NCI-H2196 treated with DMSO at 0.1 percent for 48 hours (cell line): ENCODE results near the gene PKNOX1.
"Not testable (repeated sequence)": the region's sequence is repeated elsewhere in the genome, so short reads cannot be mapped to it uniquely, and the experiment has no call there.

Experiments used
- DNase-seq: peaks from one replicate; lab custom pipeline; 2025; ENCODE audit not compliant: unreplicated experiment; lab: John Stamatoyannopoulos, UW

Gene PKNOX1

DNA sequence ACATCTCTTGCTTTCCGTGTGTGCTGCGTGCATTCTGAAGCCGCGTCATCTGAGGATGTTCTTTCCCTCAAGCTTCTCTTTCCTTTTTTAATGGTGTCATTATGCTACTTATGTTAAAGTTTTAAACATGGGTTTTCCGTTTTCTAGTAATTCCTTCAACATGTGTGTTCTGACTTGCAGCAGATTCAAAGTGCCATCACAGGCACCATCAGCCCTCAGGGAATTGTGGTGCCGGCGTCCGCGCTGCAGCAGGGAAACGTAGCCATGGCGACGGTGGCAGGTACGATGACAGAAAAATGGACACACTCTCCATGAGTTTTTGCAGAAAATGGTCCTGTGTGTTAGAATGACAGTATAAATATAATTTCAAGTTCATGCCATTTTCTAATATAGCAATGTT lies 42.4 kb downstream of the PKNOX1 start:
- DNase-seq, result no peak

DNA sequence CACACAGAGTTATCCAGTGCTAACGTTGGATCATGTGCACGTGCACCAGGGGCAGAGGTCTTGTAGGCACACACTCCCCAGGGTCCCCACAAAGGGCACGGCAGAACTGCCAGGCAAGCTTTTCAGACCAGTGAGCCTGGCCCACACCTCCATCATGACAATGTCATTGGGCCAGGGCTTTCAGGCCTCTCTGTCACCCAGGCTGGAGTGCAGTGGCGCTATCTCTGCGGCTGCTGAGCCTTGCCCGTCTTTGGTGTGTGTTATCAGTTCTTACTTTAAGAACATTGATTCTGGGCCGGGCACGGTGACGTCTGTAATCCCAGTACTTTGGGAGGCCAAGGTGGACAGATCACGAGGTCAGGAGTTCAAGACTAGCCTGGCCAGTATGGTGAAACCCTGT lies 44.2 kb downstream of the PKNOX1 start:
- no peak for DNase-seq

DNA sequence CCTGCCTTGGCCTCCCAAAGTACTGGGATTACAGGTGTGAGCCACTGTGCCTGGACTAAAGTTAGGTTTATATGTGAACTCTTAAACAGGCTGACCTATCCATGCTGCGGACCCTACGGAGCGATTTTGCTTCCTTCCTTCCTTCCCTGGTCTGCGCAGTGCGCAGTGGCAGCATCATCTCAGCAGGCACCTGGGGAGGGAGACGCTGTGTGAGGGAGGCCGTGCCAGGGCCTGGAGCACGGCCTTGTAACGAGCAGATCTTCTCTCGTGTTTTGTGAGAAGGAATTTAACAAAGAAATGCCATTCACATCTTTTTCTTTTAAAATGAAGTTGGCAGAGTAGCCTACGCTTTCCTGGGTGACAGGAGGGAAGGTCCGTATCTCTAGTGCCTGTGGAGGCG lies 45.8 kb downstream of the PKNOX1 start:
- no peak for DNase-seq

DNA sequence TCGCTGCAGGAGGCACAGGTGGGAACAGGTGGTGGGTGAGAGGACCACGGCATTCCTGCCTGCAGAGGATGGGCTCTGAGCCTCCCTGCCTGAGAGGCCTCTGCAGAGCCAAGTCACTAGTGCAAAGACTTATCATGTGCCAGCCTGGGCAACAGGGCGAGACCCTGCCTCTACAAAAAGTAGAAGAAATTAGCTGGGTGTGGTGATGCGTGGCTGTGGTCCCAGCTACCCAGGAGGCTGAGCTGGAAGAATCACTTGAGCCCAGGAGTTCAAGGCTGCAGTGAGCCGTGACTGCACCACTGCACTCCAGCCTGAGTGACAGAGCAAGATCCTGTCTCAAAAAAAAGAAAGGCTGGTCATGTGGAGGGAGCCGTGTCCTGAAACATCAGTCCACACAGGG lies 46.4 kb downstream of the PKNOX1 start:
- DNase-seq, result no peak

DNA sequence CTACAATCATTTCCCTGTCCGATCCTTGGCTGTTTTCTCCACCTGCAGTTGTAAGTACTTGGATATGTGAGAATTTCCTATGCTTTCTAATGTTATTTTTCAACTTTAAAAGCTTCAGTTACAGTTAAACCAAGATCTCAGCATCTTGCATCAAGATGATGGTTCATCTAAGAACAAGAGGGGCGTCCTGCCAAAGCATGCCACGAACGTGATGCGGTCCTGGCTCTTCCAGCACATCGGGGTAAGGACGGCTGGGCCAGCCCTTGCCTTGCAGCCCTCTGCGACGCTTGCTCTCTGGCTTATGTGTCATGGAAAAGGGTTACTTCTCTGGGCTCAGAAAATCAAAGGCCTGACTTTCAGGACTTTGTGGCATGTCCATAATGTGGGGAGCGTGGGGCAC lies 46.8 kb downstream of the PKNOX1 start:
- no peak for DNase-seq

DNA sequence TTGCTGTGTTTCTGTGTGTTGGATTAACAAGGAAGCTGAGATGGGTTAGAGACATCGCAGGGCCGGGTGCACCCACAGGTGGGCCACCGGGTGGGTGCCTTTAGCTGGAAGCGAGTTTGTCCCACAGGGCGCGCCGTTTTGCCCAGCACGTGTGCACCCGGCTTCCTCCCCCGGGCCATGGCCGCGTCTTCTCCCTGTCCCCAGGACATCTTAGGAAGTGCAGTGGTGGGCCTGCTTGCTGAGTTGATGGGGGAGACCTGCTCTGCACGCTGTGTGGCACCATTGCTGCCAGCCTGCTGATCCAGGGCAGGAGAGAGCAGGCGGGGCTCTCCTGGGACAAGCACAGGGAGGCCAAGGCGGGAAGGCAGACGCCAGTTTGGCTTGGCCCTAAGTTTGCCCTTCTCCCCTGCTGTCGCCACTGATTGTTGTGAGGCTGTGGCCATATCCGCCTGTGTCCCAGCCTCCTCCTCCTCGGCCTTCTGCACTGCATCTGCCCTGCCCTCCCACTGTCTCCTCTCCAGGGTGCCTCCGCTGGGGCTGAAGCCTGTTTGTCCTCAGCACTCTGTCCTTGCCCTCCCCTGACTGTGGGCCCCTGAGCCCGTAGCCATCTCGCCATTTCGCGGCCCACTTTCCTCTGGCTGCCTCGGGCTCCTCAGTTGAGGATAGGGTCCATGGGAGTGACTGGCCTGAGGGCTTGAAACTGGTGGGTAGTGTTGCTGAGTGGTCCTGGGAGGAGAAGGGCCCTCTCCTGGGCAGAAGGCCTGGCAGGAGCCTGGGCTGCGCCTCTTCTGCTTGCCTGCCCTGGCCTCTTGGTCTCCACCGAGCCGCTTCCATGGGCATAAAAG lies 47.6 kb downstream of the PKNOX1 start:
- DNase-seq, result no peak

DNA sequence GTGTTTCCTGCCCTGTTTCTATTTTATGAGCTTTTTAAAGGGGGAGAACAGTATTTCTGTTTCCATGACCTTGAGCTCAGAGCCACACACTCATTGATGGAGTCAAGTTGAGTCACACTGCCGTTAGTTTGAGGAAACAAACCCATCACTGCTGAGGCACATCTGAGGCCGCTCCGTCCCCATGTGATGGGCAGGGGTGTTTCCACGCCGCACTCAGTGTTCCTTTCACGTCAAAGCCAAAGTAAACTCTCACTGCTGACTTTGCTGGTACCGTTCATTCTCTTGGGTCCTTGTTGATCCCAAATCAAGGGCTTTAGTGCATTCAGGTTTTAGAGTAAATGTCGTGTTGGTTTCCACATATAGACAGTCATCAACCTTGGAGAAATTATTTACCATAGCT lies 48.8 kb downstream of the PKNOX1 start:
- DNase-seq, result no peak

DNA sequence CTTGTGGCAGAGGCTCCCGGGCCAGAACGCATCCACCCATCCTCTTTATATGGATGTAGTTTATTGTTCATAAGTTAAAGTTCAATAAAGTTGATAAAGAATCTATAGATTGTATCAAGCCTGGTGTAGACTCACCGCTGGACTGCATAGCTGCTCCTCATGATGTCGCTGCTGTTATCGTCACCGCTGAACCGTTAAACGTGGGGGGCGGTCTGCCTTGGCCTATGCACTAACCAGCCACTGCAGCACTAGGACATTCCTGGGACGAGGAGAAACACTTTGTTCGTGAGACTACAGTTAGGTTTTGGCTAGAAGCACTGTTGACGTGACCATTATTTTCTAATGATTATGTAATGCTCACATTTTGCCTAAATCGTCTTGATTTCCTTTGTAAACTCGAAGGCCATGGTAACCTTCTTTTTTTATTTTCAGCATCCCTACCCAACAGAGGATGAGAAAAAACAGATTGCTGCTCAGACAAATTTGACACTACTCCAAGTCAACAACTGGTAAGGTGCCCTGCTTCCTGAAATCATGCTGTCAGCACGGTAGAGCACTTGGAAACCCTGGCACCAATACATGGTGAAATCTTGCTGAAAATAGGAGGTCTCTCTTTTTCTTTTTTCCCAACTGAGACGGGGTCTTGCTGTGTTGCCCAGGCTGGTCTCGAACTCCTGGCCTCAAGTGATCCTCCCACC lies 50.2 kb downstream of the PKNOX1 start:
- DNase-seq, result no peak

DNA sequence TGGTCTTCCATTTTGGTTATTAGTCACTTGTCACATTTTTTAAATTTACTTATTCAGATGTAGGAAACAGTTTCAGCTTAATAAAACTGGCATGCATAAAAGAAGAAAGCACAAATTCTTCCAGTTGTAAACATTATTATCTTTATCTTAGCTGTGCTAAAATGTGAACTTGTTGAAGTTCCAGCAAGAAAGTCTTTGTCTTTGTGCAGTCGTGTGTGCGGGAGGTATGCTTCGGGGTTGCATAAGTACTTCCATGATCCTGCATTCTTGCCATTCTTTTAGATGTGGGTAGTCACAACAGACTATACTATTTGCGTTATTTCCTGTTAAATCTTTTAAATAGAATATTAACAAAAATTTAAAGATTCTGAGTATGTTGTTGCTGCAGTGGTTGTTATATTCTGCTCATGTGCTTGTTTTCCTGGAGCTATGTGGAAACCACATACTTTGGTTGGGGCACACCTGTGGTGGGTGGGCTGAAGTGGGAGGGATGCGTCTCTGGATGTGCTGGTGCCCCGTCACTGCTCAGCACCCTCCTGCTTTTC lies 51.3 kb downstream of the PKNOX1 start:
- DNase-seq, result no peak

DNA sequence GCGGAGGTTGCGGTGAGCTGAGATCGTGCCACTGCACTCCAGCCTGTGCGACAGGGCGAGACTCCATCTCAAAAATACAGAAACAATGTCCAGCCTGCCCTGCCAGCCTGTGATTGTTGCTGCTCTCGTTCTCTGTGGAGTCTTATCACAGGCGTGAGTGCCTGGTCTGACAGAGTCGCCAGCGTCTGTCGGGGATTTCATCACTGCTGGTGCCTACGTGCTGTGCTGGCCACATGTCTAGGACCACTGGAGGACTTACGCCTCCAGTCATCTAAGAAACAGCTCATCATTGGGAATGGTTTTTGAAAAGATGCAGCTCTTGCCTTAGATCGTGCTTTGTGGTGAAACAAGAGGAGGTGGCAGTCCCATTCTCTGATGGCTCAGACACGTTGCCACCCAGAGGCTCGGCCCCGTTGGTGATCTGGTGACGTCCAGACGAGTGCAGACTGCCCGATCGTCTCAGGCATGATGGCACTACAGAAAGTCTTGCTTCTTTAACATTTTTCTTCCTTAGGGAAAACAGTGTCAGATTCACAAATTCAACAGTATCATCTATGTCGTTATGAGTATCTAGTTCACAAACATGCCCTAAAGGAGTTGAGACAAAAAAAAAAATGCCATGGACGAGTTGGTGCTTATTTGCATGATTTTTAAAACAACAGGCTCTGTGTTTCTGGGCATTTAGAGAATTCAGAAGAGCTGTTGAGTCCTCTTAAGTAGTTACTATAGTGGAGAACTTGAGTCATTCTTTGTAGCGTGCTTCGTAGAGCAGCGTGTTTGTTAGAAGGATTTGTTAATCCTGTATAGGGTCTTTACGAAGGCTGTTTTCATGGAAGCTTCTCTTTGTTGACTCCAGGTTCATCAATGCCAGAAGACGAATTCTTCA lies 53.7 kb downstream of the PKNOX1 start:
- DNase-seq, result no peak

DNA sequence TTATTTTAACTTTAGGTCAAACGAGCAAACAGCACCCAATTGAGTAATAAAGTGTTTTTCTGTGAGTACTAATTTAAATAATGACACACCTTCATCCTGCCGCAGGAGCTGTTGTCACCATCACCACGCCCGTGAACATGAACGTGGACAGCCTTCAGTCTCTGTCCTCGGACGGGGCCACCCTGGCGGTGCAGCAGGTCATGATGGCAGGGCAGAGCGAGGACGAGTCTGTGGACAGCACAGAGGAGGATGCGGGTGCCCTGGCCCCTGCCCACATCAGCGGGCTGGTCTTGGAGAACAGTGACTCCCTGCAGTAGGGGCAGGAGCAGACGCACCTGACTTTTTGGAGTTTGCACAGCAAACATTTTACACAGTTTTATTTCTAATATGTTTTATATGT lies 55.4 kb downstream of the PKNOX1 start:
- no peak for DNase-seq

DNA sequence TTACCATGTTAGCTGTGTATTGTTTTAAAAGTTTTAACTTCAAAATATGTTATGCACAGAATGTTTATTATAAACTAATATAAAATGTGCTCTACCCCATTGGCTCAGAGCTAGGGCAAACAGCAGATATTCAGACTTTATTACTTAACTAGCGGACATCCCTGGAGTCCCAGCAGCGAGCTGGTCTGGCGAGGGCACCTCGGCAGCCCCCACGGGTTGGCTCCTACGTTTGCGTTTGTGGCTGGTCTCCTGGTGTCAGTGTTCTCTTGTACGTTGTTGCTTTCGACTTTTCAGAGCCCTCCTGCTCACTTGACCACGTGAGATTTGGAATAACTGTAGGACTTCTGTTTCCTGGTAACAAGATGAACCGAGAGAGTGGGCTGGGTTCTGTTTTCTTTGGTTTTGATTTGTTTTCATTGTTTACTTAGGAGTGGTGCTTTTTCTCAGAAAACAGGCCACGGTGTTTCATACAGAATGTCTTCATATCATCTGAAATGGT lies 56.8 kb downstream of the PKNOX1 start:
- DNase-seq, result no peak

DNA sequence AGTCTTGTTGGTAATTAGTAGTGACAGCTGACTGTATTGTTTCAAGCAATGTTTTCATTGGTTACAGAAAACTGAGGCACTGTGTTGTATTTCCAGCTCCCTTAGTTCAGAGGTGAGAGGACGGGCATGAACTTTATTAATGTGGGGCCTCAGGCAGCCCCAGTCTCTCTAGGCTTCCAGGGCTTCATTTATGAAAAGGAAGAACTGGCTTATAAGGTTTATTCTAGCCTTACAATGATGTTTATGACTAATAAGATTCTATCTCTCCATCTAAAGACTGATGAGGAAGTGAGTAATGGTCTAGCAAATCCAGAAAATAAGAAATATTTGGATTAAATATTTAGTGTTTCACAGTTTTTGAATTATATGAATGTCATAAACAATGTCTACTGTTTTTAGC lies 59.7 kb downstream of the PKNOX1 start:
- DNase-seq, result no peak

DNA sequence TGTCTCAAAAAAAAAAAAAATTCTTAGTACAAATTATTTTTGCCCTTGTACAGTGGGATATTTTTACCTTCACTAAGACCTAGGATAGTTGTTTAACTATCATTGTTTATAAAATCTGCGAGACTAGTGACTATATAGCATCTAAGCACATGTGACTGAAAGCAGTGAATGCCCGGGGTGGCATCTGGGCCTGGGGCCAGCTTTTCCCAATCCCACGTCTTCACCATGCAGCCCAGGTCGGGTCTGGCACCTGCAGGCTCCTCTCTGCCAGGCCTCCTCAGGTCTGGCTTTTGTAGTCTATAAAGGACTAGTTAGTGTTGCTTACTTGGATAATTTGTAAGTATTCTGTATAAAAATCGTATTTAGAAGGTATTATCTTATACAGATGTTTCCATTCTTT lies 60.5 kb downstream of the PKNOX1 start:
- DNase-seq, result no peak

DNA sequence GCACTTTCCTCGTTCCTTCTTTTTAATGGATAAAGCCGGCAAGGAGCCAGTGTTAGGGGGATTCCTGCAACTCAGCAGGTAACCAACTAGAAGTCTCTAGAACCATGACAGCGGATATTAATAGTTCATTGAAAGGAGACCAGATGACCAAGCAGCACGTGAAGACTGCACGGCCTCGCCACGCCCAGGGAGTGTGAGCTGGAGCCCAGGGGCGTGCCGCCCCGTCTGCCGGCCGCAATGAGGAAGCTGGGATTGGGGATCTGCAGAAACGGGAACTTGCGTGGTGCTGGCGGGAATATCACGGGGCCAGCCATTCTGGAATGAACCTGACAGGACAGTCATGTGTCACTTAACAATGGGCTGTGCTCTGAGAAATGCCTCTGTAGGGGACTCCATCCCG lies 62.5 kb downstream of the PKNOX1 start:
- not testable (repeated sequence) for DNase-seq

DNA sequence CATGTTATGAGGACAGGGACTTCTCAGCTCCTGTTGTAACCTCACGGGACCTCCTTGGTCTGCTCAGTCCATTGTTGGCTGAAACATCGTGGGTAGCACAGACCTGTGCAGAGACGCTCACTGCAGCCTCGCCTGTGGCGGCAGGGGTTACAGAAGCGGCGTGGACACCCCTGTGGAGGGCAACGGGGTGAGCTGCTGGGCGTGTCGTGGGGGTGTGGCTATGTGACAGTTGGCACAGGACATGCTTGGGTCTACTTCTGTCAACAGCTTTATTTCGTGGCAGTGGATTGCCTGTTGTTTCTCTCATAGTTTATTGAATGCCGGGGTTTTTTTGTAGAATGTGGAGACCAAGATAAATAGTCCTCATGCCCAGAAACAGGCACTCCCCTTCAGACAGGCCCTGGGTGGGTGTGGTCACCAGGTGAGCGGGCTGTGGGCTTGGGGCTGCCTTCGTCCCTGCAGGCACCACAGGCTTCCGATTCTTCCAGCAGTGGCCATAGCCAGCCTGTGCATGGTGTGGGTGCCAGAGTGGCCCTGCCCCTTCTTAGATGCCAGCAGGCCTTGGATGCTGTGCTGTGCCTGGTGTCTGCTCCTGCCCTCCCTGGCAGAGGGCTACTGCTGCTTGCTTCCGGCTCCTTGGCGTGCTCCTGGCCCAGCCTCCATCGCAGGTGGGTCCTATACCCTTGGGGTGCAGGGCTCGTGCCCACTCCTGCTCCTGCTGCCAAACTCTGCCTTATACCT lies 63.7 kb downstream of the PKNOX1 start:
- not testable (repeated sequence) for DNase-seq

DNA sequence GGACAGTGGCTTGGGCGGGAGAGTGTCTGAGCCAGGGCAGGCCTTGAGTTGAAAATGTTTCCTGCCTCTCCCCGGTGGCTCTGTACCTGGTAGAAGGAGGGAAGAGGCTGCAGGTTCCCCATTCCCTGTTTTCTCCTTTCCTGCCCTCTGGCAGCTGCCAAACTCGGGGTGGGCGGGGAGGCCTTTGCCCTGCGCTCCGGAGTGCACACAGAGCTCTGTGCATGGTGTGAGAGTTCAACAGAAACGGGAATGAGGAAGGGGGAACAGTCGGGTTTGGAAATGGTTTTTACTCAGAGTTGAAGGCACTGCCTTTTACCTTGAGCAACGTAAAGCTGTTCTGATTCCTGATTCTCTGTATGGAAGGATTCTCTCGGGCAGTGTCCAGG lies 64.3 kb downstream of the PKNOX1 start:
- not testable (repeated sequence) for DNase-seq

DNA sequence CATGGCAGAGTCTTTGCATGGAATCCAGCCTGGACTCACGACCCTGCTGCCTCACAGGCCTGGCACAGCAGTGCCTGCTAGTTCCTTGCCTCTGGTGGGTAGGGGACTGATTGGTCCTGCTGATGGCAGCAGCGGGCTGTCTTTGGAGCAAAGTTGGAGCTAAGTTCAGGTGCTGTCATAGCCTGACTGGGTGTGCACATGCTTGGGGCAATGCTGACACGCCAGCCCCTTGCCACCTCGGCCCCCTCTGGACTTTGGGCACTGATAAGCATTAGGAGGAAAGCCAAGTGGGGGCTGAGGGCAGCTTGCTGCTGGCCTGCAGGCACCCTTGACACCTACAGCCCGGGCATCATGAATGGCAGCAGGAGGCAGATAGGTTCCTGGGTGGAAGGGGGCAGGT lies 67.8 kb downstream of the PKNOX1 start:
- not testable (repeated sequence) for DNase-seq

DNA sequence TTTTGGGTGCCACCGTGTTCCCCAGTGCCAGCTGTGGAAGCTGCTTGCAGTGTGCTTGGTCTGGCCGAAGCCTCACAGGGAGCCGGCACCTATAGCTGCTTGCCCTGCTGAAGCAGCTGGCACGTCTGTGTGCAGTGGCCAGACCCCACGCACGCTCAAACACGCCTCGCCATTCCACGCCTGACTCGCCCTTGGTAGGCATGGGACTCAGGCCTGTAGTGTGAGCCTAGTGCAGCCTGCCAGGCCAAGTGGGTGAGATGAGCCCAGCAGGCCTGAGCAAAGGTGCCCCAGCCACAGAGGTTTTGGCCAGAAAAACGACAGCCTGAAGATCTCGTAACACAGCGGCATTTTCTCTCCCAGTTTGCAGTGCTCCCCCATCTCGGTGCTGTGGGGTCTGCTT lies 68.9 kb downstream of the PKNOX1 start:
- DNase-seq, result not testable (repeated sequence)

DNA sequence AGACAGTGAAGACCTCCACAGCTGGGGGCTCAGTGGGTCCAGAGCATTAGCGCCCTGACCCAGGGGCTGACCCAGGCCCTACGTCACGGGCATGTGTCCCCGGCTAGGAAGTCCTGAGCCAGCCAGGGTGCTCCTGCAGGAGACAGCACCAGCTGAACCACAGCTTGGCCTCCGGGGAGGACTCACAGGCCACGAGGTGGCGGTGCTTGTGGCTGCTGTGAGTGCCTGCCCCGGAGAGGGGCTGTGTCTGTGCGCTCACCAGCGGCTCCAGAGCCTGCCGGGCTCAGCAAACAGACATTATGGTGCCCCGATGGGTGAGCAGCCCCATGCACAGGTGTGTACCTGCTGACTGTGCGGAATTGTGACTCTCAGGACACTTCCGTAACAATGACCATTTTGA lies 70.2 kb downstream of the PKNOX1 start:
- DNase-seq, result not testable (repeated sequence)
